HG02943 (cell line): Measurements from ENCODE around the gene NAXD.
"Not testable (repeated sequence)": the region's sequence is repeated elsewhere in the genome, so short reads cannot be mapped to it uniquely, and the experiment has no call there.

ENCODE experiments used
- ATAC-seq: cut with Tn5 transposase; IDR thresholded peaks from one replicate; pipeline ENCODE4 v1.9.1; 2021; ENCODE audit warnings: mild to moderate bottlenecking, low read depth, moderate library complexity; ENCODE audit not compliant: unreplicated experiment

The NAXD gene

GRCh38 chr13:110627761-110628476 lies 12.6 kb downstream of the NAXD start:
- ATAC-seq: no peak

- ATAC-seq: no peak
Observed at GRCh38 chr13:110628477-110628793, 13.1 kb downstream of the NAXD start.

GRCh38 chr13:110628952-110629701 lies 13.8 kb downstream of the NAXD start:
- ATAC-seq: no peak

- no peak for ATAC-seq
Observed at GRCh38 chr13:110629735-110630134, 14.4 kb downstream of the NAXD start.

GRCh38 chr13:110630566-110631119 lies 15.3 kb downstream of the NAXD start:
- ATAC-seq: no peak

- not testable (repeated sequence) for ATAC-seq
Observed at GRCh38 chr13:110632255-110632654, 16.9 kb downstream of the NAXD start.

- no peak for ATAC-seq
Observed at GRCh38 chr13:110633776-110634175, 18.4 kb downstream of the NAXD start.

- ATAC-seq: no peak
Observed at GRCh38 chr13:110634558-110634957, 19.2 kb downstream of the NAXD start.

GRCh38 chr13:110635405-110636002 lies 20.2 kb downstream of the NAXD start:
- ATAC-seq: no peak

- ATAC-seq: no peak
Observed at GRCh38 chr13:110636053-110636475, 20.7 kb downstream of the NAXD start.

- ATAC-seq: no peak
Observed at GRCh38 chr13:110636701-110637201, 21.4 kb downstream of the NAXD start.

GRCh38 chr13:110637275-110637674 lies 21.9 kb downstream of the NAXD start:
- no peak for ATAC-seq

GRCh38 chr13:110637747-110638146 lies 22.4 kb downstream of the NAXD start:
- no peak for ATAC-seq

GRCh38 chr13:110638257-110638656 lies 22.9 kb downstream of the NAXD start:
- no peak for ATAC-seq

GRCh38 chr13:110638814-110639806 lies 23.8 kb downstream of the NAXD start:
- ATAC-seq: no peak

- ATAC-seq: no peak
Observed at GRCh38 chr13:110639935-110640334, 24.6 kb downstream of the NAXD start.

- no peak for ATAC-seq
Observed at GRCh38 chr13:110640591-110641029, 25.3 kb downstream of the NAXD start.

- ATAC-seq: no peak
Observed at GRCh38 chr13:110641055-110642015, 26.0 kb downstream of the NAXD start.
